HG02798 (cell line): Measurements from ENCODE around the gene ALDH9A1.
"Not testable (repeated sequence)": the region's sequence is repeated elsewhere in the genome, so short reads cannot be mapped to it uniquely, and the experiment has no call there.

ENCODE experiments used
- ATAC-seq: cut with Tn5 transposase; IDR thresholded peaks from one replicate; pipeline ENCODE4 v1.9.1; 2021; ENCODE audit warnings: mild to moderate bottlenecking; ENCODE audit not compliant: unreplicated experiment, poor library complexity

Gene ALDH9A1

DNA sequence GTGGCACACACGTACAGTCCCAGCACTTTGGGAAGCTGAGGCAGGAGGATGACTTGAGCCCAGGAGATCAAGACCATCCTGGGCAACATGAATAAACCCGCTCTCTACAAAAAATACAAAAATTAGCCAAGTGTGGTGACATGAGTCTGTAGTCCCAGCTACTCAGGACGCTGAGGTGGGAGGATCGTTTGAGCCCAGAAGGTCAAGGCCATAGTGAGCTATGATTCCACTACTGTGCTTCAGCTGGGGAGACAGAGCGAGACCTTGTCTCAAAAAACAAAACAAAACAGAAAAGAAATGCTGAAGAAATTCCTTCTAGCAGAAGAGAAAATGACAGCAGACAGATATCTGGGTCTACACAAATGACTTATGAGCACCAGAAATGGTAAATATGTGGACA, 10.3 kb downstream of the ALDH9A1 start:
- ATAC-seq: no peak

DNA sequence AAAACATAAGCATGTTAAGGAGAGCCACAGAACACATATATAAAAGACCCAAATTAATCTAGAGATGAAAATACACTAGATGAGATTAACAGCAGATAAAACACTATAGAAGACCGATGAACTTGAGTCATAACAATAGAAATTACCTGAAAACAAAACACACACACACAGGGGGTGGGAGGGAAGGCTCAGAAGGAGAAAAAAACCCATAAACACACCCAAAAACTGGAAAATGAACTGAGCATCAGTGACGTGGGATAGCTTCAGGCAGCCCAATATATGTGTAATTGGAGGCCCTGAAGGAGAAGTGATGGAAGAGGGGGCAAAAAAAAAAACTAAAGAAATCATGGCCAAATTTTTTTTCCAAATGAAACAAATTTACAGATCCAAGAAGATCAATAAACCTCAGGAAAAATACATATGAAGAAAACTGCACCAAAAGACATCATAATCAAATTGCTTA, 11.4 kb downstream of the ALDH9A1 start:
- ATAC-seq: peak; percentile 28

DNA sequence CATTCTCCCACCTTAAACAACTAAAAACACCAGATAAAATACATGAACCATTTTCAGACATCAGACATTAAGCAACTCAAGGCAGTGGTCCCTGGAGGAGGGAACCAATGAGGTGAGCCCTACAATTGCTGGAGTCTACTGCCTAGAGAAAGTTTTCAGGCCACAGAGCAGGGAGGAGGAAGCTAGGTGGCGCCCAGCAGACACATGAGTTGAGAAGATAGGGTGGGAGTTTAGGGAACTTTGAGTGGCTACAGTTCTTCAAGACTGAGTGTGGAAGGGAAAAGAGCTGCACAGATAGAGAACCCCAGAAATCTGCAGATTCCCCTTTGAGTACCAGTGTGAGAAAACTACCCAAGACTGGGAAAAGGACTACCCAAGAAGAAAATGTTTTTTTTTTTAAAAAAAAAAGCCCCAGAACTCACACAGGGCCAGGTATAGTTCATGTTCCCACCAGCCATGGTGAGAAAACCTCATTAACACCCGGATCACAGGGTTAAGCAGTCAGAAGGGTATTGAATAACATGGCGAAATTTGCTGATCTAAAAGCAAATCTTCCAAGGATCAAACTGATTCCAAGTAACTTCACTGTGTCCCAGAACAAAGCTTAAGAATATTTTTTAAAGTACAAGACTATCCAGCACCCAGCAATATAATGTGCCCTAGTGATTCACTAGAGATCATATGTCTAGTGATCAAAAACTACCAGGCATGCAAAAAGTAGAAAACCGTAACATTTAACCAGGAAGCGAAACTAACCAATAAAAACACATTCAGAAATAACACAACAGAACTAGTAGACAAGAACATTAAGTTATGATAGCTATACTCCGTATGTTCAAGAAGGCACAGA, 12.0 kb downstream of the ALDH9A1 start:
- ATAC-seq: peak; percentile 63

DNA sequence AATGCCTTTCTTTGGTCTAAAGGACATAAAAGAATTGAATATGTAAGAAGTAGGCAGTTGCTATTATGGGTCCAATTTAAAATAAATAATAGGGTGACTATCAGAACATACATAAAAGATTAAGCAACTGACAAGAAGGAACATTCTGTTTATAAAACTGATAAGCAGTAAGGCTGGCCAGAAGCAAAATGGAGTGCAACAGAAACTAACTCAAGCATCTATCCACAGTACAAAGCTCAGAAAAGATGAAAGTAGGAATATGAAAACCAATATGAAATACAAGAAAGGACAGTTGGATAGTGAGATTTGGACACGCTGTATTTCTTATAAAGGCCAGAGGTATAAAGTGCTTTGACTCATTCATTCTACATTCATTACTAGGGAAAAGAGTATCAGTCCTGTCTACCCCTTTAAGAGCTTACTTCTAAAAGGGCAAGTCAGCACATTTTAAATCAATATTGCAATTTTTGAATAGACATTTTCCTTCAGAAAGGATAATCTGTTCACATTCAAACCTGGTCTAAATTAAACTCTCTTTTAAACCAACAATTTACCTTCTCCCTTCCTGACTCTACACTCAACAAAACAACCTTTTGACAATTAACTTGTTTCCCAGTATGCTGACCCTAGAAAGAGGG, 14.4 kb downstream of the ALDH9A1 start:
- no peak for ATAC-seq

DNA sequence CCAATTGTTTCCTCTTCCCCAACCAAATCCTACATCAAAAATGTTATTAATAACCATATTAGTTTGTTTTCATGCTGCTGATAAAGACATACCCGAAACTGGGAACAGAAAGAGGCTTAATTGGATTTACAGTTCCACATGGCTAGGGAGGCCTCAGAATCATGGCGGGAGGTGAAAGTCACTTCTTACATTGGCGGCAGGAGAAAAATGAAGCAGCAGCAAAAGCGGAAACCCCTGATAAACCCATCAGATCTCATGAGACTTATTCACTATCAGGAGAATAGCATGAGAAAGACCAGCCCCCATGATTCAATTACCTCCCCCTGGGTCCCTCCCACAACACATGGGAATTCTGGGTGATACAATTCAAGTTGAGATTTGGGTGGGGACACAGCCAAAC, 17.6 kb downstream of the ALDH9A1 start:
- not testable (repeated sequence) for ATAC-seq

DNA sequence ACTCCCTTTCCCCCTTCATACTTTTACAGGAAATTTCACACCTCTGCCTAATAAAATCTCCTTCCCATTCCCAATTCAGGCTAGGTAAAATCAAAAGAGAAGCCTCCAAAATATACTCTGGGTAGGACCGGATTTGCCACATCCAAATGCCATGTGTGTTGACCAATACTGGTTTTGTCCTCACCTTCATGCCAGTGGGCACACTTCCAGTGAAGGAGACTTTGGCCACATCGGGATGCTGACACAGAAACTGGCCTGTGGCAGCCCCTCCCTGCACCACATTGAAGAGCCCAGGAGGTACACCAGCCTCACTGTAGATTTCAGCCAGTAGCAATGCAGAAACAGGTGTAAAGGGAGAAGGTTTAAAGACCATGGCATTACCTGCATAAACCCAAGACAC, 18.1 kb downstream of the ALDH9A1 start:
- no peak for ATAC-seq

DNA sequence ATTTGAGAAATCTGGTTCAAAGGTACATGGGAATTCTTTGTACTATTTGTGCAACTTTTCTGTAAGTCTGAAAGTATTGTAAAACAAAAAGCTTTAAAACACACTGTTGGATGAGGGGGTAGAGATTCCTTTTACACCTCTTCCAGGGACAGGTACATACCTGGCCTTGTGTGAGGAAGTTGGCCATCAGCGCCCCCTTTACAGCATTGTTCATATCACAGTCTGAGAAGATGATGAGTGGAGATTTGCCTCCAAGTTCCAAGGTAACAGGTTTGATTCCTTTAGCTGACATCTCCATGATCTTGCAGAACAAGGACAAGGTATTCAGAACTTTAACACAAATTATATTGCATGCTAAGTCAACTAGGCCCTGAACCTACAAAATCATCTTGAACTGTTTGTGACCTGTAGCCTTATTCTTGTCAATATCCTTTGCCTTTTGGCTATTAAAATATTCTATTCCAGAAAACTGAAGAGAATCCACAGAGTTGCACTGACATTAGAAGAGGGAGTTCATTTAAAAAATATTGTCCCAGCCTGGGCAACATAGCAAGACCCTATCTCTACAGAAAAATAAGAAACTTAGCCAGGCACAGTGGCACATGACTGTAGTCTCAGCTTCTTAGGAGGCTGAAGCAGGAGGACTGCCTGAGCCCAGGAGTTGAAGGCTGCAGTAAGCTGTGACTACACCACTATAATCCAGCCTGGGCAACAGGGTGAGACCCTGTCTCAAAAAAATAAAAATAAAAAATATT, 18.9 kb downstream of the ALDH9A1 start:
- ATAC-seq: no peak

DNA sequence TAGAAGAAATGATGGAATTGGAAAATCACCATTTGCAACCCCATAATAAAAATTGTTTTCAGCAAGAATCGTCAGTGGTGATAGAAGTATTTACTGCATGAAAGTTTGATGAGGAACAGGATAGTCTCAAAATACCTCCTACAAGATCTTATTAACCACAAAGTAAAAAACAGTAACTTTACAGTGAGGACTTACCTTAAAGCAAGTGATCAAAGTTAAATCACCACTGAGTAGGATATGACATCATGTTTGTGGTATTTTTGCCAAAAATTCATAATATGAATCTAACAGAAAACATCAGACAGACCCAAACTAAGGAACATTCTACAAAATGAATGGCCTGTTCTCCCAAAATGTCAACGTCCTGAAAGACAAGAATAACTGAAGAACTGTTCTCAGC, 19.9 kb downstream of the ALDH9A1 start:
- no peak for ATAC-seq

DNA sequence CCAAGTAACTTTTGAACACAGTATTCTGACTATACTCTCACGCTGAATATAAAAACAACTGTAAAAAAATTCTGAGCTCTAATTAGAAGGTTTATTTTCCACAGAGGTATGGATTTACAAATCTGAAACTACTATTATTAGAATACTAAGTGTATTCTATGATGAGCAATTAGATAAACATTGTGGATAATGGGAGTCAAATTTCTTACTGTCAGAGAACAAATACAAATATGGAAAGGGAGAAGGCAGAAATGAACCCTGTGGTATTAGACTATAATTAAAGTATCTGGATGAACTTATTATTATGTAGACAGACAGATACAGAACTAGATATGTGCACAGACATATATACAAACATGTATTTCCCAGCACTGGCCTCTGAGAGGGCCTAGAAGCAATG, 22.6 kb downstream of the ALDH9A1 start:
- ATAC-seq: no peak

DNA sequence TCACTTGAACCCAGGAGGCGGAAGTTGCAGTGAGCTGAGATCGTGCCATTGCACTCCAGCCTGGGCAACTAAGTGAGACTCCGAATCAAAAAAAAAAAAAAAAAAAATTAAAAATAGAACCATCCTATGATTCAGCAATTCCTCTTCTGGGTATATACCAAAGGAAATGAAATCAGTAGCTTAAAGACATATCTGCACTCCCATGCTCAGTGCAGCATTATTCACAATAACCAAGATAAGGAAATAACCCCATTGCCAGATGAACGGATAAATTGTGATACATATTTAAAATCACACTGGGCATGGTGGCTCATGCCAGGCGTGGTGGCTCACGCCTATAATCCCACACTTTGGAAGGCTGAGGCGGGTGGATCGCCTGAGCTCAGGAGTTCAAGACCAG, 23.8 kb downstream of the ALDH9A1 start:
- ATAC-seq: no peak

DNA sequence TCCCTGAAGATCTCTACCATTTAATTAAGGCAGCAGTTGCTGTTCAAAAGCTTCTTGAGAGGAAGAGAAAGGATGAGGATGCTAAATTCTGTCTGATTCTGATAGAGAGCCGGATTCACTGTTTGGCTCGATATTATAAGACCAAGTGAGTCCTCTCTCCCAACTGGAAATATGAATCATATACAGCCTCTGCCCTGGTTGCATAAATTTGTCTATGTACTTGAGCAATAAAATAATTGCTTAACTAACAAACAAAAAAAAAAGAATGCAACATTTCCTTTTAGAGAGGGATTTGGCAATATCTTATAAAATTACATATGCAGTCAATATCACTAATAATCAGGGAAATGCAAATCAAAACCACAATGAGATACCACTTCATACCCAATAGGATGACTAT, 26.8 kb downstream of the ALDH9A1 start:
- no peak for ATAC-seq

DNA sequence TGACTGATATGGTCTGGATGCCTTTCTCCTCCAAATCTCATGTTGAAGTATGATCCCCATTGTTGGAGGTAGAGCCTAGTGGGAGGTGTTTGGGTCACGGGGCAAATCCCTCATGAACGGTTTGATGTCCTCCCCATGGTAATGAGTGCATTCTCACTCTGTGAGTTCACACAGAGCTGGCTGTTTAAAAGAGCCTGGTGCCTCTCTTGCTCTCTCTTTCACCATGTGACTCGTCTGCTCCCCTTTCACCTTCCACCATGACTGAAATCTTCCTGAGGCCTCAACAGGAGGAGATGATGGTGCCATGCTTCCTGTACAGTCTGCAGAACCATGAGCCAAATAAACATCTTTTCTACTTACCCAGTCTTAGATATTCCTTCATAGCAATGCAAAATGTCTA, 30.2 kb downstream of the ALDH9A1 start:
- no peak for ATAC-seq

DNA sequence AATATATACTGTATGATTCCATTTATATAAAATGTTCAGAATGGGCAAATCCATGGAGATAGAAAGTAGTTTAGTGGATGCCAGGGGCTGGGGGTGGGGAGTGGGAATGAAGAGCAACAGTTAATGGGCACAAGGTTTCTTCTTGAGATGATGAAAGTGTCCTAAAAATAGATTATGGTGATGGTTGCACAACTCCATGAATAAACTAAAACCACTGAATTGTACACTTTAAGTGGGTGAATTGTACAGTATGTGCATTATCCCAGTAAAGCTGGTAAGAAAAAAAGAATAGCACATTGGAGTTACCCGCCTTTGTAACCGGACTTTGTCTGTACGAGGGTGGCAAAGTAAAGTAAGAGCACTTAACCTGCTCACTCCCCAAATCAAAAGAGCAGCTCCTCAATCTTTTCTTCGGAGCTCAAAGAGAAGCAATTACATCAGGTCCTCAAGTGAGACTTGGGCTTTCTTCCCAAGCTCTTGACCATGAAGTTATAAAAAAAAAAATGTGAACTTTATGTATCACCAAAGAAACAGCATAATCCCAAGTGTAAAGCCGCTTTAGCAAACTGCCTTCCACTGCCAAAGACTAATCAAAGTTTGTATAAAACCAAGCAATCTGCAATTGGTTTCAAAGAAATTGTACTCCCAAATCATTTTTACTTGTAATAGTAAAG, 32.1 kb downstream of the ALDH9A1 start:
- ATAC-seq: no peak

DNA sequence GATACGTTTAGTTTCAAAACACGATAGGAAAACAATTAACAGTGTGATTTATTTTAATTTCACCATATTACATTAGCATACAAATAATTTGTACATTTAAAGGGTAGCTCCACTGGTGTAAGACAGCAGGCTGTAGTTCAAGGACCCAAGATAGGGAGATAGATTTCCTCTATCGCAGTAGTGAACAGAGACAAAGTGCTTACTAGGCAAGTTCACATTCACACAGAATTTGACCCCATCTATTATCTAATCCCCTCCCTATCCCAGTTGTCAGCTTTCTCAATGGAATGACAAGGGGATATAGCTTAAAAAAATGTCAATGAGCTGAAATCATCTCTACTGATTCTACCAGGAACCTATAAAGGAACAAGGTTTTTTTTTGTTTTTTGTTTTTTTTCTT, 36.2 kb downstream of the ALDH9A1 start:
- no peak for ATAC-seq

DNA sequence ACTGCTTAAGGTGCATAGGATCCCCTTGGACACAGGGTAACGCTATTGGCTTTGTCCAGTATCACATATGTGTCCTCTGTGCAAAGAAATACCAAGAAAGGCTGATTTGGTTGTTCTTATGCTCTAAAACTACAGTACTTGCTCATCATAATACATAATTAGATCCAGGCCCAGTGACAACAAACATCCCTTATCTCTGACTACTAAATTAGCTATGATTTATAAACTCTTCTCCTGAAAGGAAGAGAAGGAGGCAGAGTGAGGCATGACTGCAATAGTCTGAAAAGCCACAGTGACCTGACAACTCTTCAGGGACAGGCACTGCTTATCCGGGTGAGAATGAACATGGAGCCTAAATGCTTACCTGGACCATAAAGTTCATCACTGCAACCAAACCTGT, 36.7 kb downstream of the ALDH9A1 start:
- no peak for ATAC-seq

DNA sequence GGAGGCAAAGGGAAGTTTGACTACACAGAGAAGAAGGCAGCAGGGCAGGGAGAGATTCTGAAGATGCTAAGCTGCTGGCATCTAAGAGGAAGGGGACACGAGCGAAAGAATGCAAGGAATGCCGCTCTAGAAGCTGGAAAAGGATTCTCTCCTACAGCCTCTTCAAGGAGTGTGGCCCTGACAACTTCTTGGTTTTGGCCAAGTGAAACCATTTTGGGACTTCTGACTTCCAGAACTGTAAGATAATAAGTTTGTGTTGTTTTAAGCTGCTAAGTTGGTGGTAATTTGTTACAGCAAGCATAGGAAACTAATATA, 38.8 kb downstream of the ALDH9A1 start:
- ATAC-seq: no peak

DNA sequence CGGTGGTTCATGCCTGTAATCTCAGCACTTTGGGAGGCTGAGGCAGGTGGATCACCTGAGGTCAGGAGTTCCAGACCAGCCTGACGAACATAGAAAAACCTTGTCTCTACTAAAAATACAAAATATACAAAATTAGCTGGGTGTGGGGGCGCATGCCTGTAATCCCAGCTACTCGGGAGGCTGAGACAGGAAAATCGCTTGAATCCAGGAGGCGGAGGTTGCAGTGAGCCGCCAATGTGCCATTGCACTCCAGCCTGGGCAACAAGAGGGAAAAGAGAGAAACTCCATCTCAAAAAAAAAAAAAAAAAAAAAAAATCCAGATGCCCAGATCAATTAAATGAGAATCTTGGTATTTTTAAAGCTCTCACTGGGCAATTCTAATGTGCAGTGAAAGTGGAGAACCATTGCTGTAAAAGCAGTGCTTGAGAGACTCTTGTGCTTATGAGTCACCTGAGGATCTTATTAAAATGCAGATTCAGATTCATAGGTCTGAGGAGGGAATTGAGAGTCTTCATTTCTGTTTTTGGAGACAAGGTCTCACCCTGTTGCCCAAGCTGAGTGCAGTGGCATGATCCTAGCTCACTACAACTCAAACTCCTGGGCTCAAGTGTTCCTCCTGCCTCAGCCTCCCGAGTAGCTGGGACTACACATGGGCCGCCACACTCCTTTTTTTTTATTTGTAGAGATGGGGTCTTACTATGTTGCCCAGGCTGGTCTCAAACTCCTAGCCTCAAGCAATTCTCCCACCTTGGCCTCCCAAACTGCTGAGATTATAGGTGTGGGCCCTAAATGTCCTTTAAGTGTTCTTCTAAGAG, 39.4 kb downstream of the ALDH9A1 start:
- ATAC-seq: not testable (repeated sequence)

DNA sequence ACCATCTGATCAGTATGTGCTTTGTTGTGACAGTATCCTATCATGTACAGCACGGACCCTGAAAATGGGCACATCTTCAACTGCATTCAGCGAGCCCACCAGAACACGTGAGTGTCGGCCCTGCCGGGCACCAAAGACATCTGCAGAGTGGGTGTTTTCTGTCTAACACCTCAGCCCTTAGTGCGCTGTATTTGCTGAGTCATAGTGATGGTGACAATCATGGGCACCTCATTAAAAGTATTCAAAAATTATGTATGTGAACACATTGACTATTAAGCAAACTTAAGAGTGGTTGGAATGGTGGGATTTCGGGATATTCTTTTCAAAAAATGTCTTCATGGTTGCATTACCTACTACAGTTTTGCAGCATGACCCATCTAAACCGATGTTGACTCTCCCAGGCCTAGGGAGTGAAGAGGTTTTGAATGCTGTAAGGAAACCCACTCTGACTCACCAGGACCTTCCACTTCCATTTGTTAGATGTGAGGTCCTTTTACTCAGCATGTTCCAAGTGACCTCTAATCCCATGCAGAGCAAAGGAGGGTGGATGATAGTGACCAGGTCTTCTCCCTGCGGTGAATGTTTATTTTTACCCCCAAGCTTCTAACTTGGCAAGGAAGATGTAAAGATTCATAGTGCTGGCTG, 47.3 kb downstream of the ALDH9A1 start:
- ATAC-seq: no peak

DNA sequence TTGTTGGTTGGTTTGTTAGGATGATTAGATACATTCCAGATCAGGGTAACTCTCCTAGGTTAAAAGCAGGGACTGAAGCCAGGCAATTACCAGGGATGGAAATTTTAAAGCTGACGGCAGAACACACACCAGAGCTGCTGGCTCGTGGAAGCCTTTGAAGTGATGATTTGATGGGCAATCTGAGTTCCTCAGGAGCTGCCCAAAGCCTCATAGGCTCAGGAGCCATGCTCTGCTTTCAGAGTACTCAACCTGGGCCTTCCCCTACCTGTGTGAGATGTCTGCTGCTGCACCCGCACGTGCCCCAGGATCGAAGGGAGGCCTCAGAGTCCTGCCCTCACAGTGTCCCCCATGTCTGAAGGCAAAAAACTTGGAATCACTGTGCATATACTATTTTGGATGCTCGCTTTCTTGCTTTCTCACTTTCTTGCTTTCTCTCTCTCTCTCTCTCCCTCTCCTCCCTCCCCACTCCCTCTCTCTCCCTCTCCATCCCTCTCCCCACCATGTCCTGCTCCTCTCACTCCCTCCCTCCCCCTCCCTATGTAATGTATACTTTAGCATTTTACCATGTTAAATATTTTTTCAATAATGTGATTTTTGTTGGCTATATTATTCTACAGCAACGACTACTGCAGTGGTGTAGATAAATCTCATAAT, 49.3 kb downstream of the ALDH9A1 start:
- ATAC-seq: no peak
